HepG2 (cell line): ENCODE data around the gene WWC1. TPM values are rescaled to one million over a fixed set of nuclear protein-coding genes. Genes with fewer than 3 reads are reported as not detected.

Source experiments
- AHDC1 ChIP-seq: sonication (generic); formaldehyde crosslinking; IDR thresholded peaks from 2 replicates; pipeline ENCODE4 v1.5.1; 2020; ENCODE audit warnings: mild to moderate bottlenecking, missing genetic modification reagents, borderline replicate concordance
- CTCF ChIP-seq: sonication (generic); formaldehyde crosslinking; IDR thresholded peaks from 2 replicates; pipeline ENCODE4 v1.5.0; 2020; ENCODE audit warnings: mild to moderate bottlenecking, missing genetic modification reagents, moderate library complexity
- ELF3 ChIP-seq: IDR thresholded peaks from 2 replicates; pipeline ENCODE4 v1.6.1; 2016; ENCODE audit warnings: missing genetic modification reagents, missing compliant biosample characterization
- FOXM1 ChIP-seq: sonication (generic); formaldehyde crosslinking; IDR thresholded peaks from 2 replicates; pipeline ENCODE4 v1.5.0; 2020; ENCODE audit warnings: missing genetic modification reagents
- GLI4 ChIP-seq: sonication (generic); formaldehyde crosslinking; IDR thresholded peaks from 2 replicates; pipeline ENCODE4 v1.5.1; 2020; ENCODE audit warnings: missing genetic modification reagents, mild to moderate bottlenecking, moderate library complexity, borderline replicate concordance
- MLLT10 ChIP-seq: sonication (generic); formaldehyde crosslinking; IDR thresholded peaks from 2 replicates; pipeline ENCODE4 v1.4.0; 2020; ENCODE audit warnings: missing genetic modification reagents
- MTA1 ChIP-seq: sonication (generic); formaldehyde crosslinking; IDR thresholded peaks from 2 replicates; pipeline ENCODE4 v1.4.0; 2020; ENCODE audit warnings: missing genetic modification reagents, mild to moderate bottlenecking, borderline replicate concordance
- POLR2AphosphoS2 ChIP-seq: IDR thresholded peaks from 2 replicates; pipeline ENCODE4 v1.6.1; 2011; ENCODE audit warnings: low read depth, low read length, improper control_type of control experiment
- PRDM15 ChIP-seq: sonication (generic); formaldehyde crosslinking; IDR thresholded peaks from 2 replicates; pipeline ENCODE4 v1.4.0; 2020; ENCODE audit warnings: missing genetic modification reagents
- U2AF2 ChIP-seq: fragments of 200-400 bp; formaldehyde crosslinking; IDR thresholded peaks from 2 replicates; pipeline ENCODE4 v1.6.1; 2017; ENCODE audit warnings: low read depth, mild to moderate bottlenecking, low read length
- ZNF550 ChIP-seq: sonication (generic); formaldehyde crosslinking; IDR thresholded peaks from 2 replicates; pipeline ENCODE4 v1.4.0; 2020; ENCODE audit warnings: mild to moderate bottlenecking, missing genetic modification reagents, borderline replicate concordance
- ZNF792 ChIP-seq: IDR thresholded peaks from 2 replicates; pipeline ENCODE4 v1.6.1; 2016
- polyA plus RNA-seq, 8 experiments: library from polyadenylated mRNA; depleted of rRNA in 3 of 8; stranded (reverse) in 7 of 8; unstranded in 1 of 8; fragments of >200 nt; fragmentation: Illumina TruSeq in 4 of 8; extraction: Trizol in 4 of 8; gene quantifications; 2 replicates each; pipeline versions ENCODE4 v1.2.1 to v1.2.3, GENCODE V29; 2011 to 2016; ENCODE audit warnings: low read depth in 4 of 8, missing spikeins in 1 of 8, mixed read lengths in 1 of 8; ENCODE audit not compliant: insufficient read depth in 1 of 8
- total RNA-seq, 5 experiments: library from RNA; depleted of rRNA; stranded (reverse); fragments of >200 nt; fragmentation: Illumina TruSeq; extraction: Trizol; gene quantifications; 2 replicates each; pipeline ENCODE4 v1.2.3, GENCODE V29; 2016; ENCODE audit warnings: low read depth in 1 of 5
- TF ChIP-seq, protein P1 (sequence below): sonication (generic); formaldehyde crosslinking; IDR thresholded peaks from 2 replicates; pipeline ENCODE4 v1.5.1; 2020; ENCODE audit warnings: missing genetic modification reagents, mild to moderate bottlenecking, borderline replicate concordance
- TF ChIP-seq, protein P2 (sequence below): sonication (generic); formaldehyde crosslinking; IDR thresholded peaks from 2 replicates; pipeline ENCODE4 v1.4.0; 2020; ENCODE audit warnings: mild to moderate bottlenecking, missing genetic modification reagents, borderline replicate concordance

WWC1 gene
- total and polyA plus RNA-seq, 2 of the 13 experiments (the other 11 are each of a cell fraction or from before 2014, with no cell fraction given): 8.3 to 17.9 TPM

DNA sequence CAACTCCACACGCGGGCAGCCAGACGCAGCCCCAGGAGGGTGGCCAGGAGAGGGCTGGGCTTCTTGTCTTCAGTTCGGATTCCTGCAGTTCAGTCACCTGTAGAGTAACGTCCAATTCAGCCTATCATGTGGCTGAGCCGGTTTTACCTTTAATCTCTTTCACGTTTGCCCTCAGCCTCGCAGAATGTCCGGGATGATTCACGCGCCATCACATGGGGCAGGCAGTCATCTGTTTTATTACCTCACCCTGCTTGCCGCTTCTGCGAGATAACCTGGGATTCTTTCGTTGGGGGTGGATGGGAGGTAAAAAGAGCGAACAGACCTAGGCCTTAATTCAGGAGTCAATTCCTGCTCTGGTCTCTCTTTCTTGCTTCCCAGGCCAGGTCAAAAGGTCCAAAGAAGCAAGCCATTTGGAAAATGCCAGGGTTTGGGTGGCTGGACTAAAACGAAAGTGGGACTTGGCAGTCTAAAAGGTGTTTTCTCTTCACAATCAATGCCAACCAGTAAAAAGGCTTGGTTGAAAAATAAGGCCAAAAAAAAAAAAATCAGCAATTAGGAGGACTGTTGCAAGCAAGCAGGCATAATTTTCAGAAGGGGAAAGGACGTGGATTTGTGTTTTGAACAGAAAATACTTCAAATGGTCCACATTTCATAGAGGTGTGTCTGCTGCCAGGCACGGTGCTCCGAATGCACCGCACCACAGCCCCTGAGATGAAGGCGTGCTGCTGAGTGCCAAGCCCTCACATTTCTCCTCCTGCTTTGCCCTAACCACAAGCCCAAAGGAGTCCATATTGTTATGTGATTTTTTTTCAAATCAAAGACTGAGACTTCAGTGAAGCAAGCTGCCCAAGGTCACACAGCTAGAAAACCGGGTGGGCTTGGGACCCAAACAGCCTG lies 2.8 kb upstream of the WWC1 start (continued):
- TF ChIP-seq MTA1 (CRISPR knock-in tag) (no peak), MLLT10 (CRISPR knock-in tag) (no peak), GLI4 (CRISPR knock-in tag) (no peak), FOXM1 (no peak), POLR2AphosphoS2 (no peak), PRDM15 (CRISPR knock-in tag) (no peak), U2AF2 (no peak), ELF3 (CRISPR knock-in tag) (peak; percentile 37; the same call in 1 of the 2 replicates), AHDC1 (CRISPR knock-in tag) (no peak), CTCF (CRISPR knock-in tag) (peak; percentile 15; the same call in 1 of the 2 replicates), ZNF792 (CRISPR knock-in tag) (0 out of 2 replicates have a peak, but pooled peaks have one; percentile 51), ZNF550 (CRISPR knock-in tag) (no peak)
- TF ChIP-seq, protein P1, sequence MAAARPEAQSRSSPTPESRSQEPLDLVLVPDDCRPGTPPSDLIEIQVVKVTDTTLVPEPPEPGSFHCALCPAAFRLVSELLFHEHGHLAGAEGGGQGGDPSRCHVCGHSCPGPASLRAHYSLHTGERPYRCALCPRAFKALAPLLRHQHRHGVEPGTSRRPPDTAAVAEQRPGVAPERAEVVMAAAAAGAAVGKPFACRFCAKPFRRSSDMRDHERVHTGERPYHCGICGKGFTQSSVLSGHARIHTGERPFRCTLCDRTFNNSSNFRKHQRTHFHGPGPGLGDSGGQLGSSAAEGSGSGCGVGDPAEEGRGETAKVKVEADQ (CRISPR knock-in tag): 0 out of 2 replicates have a peak, but pooled peaks have one; percentile 55
- TF ChIP-seq, protein P2, sequence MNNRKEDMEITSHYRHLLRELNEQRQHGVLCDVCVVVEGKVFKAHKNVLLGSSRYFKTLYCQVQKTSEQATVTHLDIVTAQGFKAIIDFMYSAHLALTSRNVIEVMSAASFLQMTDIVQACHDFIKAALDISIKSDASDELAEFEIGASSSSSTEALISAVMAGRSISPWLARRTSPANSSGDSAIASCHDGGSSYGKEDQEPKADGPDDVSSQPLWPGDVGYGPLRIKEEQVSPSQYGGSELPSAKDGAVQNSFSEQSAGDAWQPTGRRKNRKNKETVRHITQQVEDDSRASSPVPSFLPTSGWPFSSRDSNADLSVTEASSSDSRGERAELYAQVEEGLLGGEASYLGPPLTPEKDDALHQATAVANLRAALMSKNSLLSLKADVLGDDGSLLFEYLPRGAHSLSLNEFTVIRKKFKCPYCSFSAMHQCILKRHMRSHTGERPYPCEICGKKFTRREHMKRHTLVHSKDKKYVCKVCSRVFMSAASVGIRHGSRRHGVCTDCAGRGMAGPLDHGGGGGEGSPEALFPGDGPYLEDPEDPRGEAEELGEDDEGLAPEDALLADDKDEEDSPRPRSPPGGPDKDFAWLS (CRISPR knock-in tag): no peak
